HG03342 (cell line): Measurements from ENCODE around the gene CCDC148.
A peak's percentile ranks its signal among the peaks of the same experiment; 100 is the strongest.

Experiments
- ATAC-seq: cut with Tn5 transposase; IDR thresholded peaks from one replicate; pipeline ENCODE4 v1.9.1; 2021; ENCODE audit warnings: mild to moderate bottlenecking, moderate library complexity; ENCODE audit not compliant: unreplicated experiment

Gene CCDC148

DNA sequence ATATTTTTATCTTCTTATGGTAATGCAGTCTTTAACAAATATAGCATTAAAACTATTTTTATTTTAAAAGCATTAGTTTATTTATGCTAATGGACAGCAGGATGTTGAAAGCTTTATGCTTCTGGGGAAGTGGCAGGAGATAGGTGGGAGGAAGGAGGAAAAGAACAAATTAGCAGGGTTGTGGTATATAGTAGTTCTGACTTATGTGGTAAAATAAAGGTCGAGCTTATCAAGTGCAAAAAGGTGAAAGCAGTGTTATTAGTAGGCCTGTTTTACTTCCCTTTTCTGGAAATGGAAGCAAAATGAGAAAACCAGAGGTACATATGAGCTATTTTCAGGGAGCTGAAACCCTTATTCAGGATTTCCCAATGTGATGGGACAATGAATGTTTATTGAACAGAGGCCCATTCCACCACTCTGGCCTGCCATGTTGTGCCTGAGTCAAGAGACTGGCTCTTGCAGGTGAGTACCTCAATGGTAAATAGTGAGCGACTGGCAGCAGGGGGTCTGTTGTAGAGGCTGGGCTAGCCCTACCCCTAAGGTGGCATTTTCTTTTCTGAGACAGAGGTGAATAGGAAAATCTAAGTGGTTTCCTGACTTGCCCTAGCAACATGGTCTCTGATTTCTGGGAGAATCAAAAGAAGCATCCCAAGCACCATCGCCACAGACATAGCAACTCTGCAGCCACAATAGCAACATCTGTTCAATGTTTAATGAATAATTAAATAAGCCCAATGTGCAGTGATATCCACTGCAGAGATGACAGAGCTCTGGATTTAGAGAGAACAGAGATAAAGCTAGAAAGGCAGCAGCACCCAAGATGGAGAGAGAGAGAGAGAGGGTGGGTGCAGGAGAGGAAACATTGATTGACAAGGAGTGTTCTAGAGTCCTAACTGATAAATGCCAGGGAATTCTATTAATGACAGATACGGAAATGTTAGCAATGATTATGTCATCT, 235.2 kb downstream of the CCDC148 start:
- peak; percentile 77 for ATAC-seq

DNA sequence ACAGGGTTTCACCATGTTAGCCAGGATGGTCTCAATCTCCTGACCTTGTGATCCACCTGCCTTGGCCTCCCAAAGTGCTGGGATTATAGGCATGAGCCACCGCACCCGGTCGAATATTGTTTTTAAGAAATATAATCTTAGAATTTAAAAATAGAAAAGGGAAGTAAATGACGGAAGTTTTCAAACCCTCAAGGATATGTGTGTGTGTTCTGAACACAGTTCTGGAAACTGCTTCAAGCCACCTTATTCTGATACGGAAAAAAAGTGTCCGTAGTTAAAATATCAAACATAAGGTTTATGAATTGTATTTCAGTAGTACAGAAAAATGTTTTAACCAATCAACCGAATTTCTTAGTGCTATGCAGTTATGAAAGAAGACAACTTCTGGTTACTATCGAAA, 239.0 kb downstream of the CCDC148 start:
- ATAC-seq: no peak

DNA sequence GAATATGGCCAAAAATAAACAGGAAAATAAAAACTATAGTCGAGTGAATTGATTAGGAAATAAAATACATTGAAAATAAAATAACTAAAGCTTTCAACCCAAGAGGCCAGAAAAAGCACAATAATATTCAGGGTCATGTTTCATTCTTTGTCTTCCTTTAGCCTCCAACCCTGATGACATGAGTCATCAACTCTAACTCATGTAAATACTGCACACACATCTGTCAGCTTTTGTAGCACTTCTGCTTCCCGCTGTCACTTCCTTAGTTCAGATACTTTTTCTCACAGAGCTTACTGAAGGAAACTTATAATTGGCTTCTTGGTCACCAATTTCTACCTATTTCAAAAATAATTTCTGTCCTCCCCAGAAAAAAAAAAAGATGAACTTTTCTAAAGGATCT, 242.1 kb downstream of the CCDC148 start:
- peak; percentile 100 for ATAC-seq

DNA sequence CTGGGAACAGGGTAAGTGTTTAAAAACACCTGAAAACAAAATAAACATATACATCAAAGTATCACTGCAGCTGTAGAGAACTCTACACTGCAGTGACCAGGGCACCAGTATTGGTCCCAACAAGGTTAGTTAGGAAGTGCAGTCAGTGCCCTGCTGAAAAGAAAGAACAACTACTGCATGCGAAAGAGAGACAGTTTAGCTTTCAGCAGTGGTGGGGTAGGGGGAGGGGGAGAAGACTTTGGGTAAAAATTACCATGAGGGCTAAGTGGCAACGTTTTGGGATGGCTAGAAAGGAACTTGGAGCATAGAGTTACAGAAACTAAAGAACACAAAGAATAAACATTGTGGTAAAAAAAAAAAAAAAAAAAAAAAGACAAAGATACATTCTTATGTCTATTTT, 242.8 kb downstream of the CCDC148 start:
- ATAC-seq: no peak

DNA sequence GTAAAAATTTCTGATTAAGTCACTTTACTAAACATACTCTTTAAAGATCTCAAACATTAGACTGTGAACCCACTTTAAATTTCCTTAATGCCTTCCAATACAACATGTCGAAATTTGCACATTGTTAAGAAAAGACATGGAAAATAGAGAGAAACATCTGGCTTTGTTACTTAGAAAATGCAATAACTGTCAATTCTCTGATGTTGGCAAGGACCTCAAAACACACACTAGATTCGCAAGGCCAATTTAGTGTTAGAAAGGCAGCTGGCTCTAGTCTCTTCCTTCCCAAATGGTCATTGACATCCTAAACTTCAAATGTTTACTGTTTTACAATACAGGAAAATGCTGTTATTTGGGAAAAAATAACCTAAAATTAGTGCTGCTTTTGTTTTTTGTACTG, 244.3 kb downstream of the CCDC148 start:
- no peak for ATAC-seq

DNA sequence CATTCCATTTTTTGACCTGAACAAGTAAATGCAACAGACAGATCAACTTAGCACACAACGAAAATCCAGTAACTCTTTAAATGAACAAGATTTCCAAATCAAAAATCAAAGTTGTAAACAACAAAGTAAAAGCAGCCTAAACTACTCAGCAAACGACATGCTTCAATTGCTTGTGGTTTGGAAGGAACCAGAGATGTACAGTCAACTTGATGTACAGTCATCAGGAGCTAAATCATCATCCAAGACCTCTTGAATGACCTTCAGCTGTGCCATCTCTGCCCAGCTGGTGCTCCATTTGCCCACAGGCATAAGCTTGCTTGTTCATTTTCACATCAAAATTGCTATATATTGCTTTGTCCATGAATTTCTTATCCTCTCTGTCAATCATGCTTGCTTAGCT, 245.1 kb downstream of the CCDC148 start:
- no peak for ATAC-seq

DNA sequence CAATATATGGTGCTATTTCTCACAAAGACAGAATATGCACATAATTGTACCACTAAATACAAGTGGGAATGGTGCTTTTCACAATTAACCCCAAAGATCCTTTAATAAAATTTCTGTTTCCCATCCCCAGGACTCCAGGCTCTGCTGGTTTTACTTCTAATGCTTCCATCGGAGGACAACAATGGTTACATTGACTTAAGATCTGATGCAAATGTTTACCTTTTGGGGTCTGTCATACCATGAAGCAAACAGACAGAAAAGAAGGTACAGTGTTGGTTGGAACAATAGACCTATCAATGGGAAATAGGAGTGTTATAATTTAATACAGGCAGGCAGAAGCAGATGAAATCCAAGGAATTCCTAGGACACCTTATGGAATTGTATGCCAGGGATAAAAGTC, 249.2 kb downstream of the CCDC148 start:
- ATAC-seq: no peak

DNA sequence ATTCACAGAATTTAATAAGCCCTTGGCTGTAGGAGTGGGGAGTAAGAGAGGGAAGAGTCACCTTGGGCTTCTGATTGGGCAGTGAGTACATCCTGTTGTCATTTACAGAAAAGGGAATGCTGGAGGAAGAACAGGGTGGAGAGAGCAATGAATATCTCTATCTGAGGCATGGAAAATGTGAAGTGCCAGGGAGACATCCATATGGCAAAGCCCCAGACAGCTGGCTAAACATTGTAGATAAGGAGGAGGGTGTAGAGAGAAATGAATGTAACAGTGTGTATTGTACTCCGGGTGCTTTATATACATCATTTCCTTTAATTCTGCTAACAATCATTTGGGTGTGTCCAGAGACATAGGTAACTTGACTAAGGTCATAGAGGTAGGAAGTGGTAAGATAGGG, 251.3 kb downstream of the CCDC148 start:
- no peak for ATAC-seq

DNA sequence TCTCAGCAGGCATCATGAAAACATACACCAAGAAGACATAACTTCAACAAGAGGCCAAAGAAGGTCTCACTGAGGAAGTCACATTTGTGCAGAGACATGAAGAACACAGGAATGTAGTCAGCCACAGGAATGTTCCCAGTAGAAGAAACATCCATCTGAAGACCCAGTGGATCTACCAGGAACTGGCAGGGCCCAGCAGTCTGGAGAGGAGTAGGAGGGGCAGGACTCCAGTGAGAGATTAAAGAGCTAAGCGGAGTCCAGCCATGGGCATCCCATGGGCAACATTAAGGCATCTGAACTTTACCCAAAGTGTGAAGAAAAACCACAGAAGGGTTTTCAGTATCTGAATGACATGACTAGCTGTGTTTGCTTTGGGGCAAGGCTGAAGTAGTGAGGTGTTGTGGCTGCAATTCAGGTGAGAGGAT, 251.8 kb downstream of the CCDC148 start:
- ATAC-seq: no peak

DNA sequence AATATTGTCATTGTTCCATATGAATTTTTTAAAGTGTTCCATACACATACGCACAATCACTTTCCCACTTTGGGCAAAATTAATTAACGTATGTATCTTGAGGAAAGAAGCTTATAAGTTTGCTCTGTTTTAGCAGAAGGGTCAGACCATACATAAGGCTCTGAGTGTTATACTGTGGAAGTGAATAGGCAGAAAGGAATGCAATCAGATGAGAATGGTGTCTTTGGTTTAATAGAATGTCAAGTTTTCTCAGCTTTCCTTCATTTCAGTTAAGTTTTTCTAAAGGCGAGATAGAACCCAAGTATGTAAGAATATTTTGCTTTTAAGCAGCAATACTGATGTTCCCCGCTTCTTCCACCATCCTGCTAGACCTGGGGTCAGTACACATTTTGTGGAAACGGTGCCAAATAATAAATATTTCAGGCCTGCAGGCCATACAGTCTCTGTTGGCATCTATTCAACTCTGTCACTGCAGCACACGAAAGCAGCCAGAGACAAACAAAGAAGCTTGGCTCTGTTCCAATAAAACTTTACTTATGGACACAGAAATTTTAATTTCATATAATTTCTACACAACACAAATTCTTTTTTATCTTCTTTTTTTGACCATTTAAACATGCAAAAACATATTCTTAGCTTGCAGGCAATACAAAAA, 254.3 kb downstream of the CCDC148 start:
- no peak for ATAC-seq

DNA sequence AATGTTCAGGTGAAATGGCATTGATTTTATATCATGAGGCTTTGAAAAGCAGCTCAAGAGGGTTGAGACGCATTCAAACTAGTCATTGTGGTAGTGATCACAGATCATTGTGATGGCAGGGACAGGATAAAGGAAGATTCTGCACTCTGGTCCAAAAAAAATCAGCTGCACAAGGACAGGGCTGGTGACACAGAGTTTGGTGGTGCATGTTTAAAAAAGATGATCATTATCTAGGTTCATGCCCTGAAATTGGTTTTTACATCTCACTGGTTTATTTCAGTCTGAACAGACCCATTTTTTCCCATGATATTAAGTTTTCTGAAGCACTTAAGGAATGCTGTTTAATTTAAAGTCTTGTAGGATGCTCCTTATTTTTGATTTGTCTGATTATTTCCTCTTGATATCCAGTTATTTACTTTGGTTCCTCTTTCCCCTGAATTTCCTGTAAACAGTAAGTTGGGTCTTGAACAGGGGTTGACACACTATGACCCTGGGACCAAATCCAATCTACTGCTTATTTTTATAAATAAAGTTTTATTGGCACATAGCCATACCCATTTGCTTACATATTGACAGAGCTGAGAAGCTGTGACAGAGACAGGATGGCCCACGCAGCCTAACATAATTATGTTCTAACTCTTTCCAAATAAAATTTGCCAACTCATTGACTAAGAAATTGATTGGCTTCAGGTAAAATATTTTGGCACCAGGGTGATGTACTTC, 256.5 kb downstream of the CCDC148 start:
- ATAC-seq: no peak

DNA sequence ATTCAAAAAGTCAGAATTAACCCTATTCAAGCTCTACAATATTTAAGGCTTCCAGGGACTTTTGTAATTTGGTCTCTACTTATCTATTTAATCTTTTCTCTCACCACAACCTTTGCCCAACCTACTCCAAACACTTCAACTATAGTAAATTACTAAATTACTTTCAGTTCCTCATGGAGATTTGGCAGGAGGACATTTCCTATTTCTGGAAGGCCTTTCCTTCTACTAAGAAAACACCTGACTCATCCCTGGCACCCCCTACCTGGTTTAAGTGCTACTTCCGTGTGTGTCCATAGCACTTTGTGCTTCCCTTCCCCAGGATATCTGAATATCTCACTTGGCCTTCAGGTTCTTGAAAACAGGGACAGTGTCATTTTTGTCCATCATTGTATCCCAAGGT, 258.6 kb downstream of the CCDC148 start:
- no peak for ATAC-seq

DNA sequence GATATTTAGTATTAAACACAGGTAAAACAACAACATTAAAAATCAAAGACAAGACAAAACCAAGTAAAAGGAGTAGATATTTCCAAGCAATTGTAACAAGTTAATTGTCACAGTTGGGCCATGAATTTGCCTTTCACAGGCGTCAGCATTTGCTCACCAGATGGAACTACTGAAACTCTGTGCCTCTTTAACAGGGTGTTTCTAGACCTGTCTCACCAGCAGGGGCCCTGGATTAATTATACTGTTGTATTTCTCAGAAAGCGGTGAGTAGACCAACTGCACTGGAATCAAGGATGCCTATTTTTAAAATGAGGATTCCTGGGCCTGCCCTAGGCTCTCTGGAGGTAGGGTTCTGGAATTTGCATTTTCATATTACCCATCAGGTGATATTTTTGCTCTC, 262.3 kb downstream of the CCDC148 start:
- no peak for ATAC-seq

DNA sequence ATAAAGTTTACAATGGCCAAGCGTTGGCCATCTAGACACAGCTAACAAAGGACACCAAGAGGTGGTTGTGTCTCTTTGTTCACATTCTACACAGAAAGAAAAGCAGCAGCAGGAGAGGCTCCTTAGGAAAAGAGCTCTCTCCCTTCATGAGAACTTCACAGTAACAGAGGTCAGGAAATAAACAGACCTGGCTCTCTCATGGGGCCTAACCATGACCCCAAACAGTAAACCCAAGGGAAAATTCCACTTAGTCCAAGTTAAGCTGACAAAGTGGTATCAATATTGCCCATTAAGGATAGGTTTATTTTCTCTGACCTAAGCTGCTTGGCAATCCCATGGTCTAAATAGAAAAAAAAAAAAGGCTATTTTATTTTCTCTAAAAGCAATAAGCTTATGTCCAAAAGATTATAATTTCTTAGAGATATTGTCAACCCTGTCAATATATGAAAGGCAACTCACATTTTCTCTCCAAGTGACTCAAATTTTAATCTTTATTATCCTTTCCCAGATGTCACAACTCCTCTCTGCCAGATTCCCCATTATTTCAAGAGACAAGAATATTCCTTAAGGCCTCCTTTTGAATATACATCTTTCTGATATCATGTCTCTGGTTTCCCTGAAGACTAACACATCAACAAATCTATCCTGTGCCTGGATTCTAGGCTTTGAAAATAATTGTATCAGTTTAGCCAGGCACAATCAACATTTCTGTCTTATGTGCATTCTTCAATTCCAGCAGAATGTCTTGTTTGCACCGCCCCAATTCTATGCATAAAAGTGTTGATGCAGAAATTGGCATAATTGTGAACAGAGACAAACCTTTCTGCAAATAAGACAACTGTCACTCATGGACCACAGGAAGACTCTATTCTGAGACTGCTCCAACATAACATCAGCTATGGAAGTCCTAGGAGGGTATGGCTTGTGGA, 263.8 kb downstream of the CCDC148 start:
- no peak for ATAC-seq

DNA sequence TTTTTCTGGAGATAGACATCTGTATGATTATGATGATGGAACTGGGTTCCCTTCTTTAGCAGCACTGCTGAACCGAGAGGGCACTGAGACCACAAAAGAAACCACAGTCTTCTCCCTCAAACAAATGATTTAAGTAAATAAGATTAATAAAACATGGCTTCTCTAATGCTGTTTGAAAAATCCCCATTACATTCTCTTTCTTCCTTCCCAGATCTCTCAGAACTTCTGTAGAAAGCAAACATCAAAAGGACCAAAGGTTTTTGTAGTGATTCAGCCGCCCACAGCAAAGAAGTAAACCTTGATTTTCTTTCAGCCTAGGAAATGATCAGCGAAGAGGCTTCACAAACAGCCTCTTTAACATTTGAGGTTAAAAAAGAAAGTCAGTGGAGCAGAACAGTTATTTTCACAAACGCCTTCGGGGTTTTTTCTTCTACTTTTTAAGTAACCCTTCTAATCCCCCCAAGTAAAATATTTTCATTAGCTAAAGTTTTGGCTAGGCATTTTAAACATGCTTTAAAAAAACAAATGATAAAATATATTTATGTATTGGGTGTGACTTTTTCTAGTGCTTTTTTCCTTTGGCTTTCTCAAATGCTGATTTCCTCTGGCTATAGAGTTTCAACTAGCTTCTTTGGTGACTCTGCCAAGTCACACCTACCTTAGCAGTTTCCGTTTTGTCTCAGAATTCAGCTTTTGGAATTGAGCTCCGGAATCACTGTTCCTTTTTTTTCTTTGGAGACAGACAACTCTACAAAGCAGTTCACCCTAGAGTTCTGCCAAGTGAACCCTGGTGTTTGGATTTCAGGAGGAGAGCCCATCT, 265.3 kb downstream of the CCDC148 start:
- ATAC-seq: peak; percentile 72

DNA sequence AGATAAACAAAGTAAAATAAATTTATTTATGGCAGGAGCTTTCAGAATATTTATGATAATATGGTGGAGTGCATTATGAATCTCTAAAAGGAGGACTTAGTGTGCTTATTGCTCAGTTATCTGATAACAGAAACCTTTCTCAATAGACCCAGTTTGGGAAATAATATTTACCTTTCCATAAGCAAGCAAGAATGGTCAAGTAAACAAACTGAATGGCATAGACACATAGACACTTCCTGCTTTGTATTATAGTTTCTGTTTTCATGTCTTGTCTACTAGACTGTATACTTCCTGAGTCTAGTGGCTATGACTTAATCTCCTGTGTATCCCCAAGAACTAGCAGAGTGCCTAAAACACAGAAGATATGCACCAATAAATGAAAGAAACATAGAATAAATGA, 267.0 kb downstream of the CCDC148 start:
- ATAC-seq: peak; percentile 57

DNA sequence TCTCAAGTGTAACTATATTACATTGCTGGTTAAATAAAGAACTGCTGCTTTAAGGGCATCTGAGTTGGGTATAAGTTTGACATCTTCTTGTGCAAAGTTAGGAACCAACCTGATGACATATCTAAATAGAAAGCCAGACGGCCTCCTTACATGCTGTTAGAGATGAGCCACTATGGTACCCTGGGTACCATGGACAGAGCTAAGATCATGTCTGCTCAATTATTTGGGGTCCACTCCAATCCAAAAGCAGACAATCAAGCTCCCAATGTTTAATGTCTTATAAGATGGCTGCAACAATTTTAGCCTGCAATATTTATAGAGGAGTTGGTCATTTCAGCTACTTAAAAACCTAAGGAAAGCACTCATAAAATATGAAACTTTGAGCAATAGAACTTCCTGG, 268.6 kb downstream of the CCDC148 start:
- no peak for ATAC-seq

DNA sequence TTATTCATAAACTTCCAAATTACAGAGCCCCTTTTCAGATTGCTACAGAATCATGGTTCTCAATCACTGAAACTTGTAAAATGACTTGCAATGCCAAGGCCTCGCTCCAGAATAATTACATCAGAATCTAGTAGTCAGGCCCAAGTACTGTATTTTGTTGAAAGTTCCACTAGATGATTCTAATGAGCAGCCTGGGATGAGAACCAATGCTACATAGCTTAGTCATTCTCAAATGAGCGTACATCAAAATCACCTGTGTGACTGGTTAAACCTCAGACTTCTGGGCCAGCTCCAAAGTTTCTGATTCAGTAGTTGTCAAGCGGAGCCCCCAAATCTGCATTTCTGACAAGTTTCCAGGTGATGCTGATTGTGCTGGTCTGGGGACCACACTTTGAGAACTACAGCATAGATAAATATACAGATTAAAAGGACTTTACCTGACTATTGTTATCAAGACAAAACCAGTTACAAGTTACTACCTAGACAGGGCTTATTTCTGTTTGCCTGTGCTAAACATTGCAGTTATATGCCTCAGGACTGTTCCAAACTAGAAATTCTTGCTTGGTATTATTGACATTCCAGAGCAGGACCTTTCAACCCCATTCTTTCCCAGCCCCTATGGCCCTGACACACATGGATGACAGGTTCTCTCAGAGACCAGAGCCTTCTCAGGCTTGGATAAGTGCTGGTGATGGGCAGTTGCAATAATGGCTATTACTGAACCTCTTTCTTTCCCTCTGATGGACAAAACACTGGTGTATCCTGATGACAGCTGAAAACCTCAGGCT, 271.8 kb downstream of the CCDC148 start:
- ATAC-seq: no peak

DNA sequence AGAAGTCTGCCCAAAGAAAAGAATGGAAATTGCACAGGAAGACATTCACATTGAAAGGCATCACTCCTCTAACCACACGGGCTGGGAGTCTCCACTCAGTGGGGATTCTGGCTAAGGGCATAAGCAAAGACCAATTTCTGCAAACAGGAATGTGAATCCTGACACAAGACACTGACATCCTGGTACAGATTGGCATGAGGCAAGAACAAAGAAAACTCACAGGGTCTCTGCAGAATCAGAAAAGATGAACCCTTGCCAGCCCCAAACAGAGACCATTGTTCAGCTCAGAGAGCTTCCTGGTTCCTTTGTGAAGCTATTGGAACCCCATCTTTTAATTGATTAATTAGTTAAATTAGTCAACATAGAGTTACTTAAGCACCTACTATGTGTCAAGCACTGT, 272.6 kb downstream of the CCDC148 start:
- ATAC-seq: no peak
